Stomach smooth muscle (tissue), 2 donors: Measurements from ENCODE around the gene MAB21L3.

Source experiments
- H3K27ac ChIP-seq: one replicate; pipeline ENCODE4 v1.7.0; 2013; ENCODE audit warnings: mild to moderate bottlenecking, low read length, inconsistent platforms
- H3K27me3 ChIP-seq, 2 donors: one replicate each; pipeline ENCODE4 v1.7.0; 2013; ENCODE audit warnings: low read length in 2 of 2; ENCODE audit not compliant: insufficient read depth in 2 of 2, control insufficient read depth in 1 of 2
- H3K36me3 ChIP-seq, 2 donors: one replicate each; pipeline ENCODE4 v1.7.0; 2013; ENCODE audit warnings: low read length in 2 of 2; ENCODE audit not compliant: control insufficient read depth in 2 of 2, insufficient read depth in 2 of 2
- H3K4me1 ChIP-seq: one replicate; pipeline ENCODE4 v1.7.0; 2013; ENCODE audit warnings: low read length; ENCODE audit not compliant: control insufficient read depth, insufficient read depth
- H3K4me3 ChIP-seq, 2 donors: one replicate each; pipeline ENCODE4 v1.7.0; 2013; ENCODE audit warnings: low read length in 2 of 2
- H3K9ac ChIP-seq, 2 donors: one replicate each; pipeline ENCODE4 v1.7.0; 2013; ENCODE audit warnings: low read length in 2 of 2, mild to moderate bottlenecking in 1 of 2
- H3K9me3 ChIP-seq, 2 donors: one replicate each; pipeline ENCODE4 v1.7.0; 2013; ENCODE audit warnings: low read length in 2 of 2; ENCODE audit not compliant: control insufficient read depth in 2 of 2
- donor health status: healthy.
- donor health status: Pancreatic carcinoma.

MAB21L3 gene

GRCh38 chr1:116152950-116153691 lies 41.9 kb downstream of the MAB21L3 start:
- Histone ChIP-seq H3K27ac (no peak overlapping the region), H3K4me1 (peaks cover 13% of the 10 kb centered on the region), H3K9ac (no peak overlapping the region)

DNA sequence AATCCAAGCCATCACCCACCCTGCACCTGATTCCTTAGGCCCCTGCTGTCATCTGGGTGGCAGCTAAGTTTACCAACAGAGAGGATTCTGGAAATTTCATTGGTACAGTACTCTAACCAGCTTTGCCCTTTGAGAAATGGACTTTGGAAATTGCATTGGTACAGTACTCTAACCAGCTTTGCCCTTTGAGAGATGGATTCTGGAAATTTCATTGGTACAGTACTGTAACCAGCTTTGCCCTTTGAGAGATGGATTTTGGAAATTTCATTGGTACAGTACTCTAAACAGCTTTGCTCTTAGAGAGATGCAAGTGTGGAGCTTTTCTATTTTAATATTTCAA lies 42.5 kb downstream of the MAB21L3 start:
- no peak overlapping the region for H3K9ac ChIP-seq
- H3K27ac ChIP-seq, result no peak overlapping the region

More at GRCh38 chr1:116152950-116153691, 41.9 kb downstream of the MAB21L3 start:
- Histone ChIP-seq H3K27me3 (no peaks in the 10 kb centered on the region), H3K9me3 (peaks cover 0 to 4% of the 10 kb centered on the region in 2 donors), H3K4me3 (no peak overlapping the region), H3K36me3 (no peaks in the 10 kb centered on the region)

DNA sequence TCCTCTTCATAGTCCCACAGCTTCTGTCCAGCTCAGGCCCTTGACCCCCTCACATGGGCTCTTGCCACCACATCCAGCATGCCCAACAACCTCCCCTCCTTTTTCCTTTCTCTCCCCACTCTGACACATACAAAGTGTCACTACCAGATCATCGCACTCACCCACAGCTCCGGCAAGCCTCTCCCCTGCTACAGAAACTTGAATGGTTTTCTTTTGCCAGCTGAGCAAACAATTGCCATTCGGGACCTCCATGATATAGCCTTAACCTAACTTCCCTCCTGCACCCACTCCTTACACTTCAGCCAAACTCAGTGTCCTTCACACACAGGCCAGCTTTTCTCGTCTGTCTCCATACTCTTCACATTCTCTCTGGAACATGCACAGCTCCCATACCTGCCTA lies 43.3 kb downstream of the MAB21L3 start:
- no peak overlapping the region for H3K27ac ChIP-seq
- H3K27me3 ChIP-seq, result no peaks in the 10 kb centered on the region
- no peak overlapping the region for H3K4me3 ChIP-seq
- peaks cover 0 to 4% of the 10 kb centered on the region in 2 donors for H3K9me3 ChIP-seq
- H3K4me1 ChIP-seq, result peaks cover 13% of the 10 kb centered on the region
- no peaks in the 10 kb centered on the region for H3K36me3 ChIP-seq
- no peak overlapping the region for H3K9ac ChIP-seq

More for the DNA sequence above, 42.5 kb downstream of the MAB21L3 start:
- Histone ChIP-seq H3K4me3 (no peak overlapping the region), H3K27me3 (no peaks in the 10 kb centered on the region), H3K9me3 (peaks cover 0 to 4% of the 10 kb centered on the region in 2 donors), H3K4me1 (peaks cover 13% of the 10 kb centered on the region), H3K36me3 (no peaks in the 10 kb centered on the region)

GRCh38 chr1:116157096-116157495 lies 45.9 kb downstream of the MAB21L3 start:
- Histone ChIP-seq H3K27ac (no peak overlapping the region), H3K4me3 (no peak overlapping the region), H3K9me3 (peaks cover 0 to 4% of the 10 kb centered on the region in 2 donors), H3K9ac (no peak overlapping the region), H3K4me1 (peaks cover 3% of the 10 kb centered on the region), H3K36me3 (no peaks in the 10 kb centered on the region), H3K27me3 (no peaks in the 10 kb centered on the region)

DNA sequence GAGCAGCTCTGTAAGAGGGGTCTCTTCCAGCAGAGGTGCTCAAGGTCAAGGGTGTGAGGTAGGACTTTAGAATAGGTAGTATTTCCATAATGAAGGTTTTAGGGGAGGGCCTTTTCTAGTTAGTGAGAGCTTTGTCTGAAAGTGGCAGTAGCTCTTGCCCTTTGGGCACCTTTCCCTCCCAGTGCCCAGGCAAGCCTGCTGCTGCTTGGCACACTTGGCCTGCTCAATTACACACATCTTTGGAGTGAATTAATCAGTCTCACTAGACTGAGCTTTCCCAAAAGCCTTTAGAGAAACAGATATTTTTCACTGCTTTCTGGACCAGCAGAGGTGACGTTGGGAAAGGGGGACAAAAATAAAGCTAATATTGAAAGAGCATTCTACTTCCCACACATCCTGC lies 48.0 kb downstream of the MAB21L3 start:
- H3K9ac ChIP-seq, result no peak overlapping the region
- H3K4me3 ChIP-seq, result no peak overlapping the region
- H3K36me3 ChIP-seq, result no peaks in the 10 kb centered on the region
- no peaks in the 10 kb centered on the region for H3K4me1 ChIP-seq
- H3K27ac ChIP-seq, result no peak overlapping the region
- no peaks in the 10 kb centered on the region for H3K27me3 ChIP-seq
- peaks cover 0 to 4% of the 10 kb centered on the region in 2 donors for H3K9me3 ChIP-seq

DNA sequence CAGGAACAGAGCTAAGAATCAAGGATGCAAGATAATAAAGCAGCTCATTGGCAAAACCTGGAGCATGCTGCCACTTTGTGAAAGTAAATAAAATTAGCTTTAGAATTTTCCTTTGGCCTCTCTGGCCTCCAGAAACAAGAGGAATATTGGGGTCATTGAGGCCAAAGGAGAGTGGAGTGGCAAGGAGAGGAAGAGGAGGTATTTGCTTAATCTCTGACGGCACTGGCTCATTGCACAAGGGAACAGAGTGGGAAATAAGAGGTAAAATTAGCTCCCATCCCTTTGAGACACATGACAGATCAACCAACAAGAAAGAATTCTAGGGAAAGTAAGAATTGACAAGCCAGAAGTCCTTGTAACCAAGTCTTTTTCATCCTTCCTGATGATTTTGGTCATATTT lies 48.4 kb downstream of the MAB21L3 start:
- Histone ChIP-seq H3K27ac (no peak overlapping the region), H3K4me1 (no peaks in the 10 kb centered on the region), H3K27me3 (no peaks in the 10 kb centered on the region), H3K4me3 (no peak overlapping the region), H3K36me3 (no peaks in the 10 kb centered on the region), H3K9me3 (peaks cover 0 to 4% of the 10 kb centered on the region in 2 donors), H3K9ac (no peak overlapping the region)

DNA sequence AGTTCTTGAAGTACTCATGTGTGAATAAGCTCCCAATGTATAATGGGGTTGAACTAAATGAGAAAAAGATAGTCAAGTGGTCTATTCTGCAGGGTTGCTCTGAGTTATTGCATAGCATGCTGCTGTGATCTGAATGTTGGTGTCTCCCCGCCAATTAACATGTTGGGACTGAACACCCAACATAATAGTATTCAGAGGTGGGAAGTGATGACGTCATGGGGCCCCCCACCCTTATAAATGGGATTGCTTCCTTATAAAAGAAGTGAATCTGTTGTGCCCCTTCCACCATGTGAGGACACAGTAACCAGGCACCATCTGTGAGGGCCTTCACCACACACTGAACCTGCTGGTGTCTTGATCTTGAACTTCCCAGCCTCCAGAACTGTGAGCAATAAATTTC lies 50.2 kb downstream of the MAB21L3 start:
- Histone ChIP-seq H3K9ac (no peak overlapping the region), H3K4me3 (no peak overlapping the region), H3K9me3 (peaks cover 0 to 4% of the 10 kb centered on the region in 2 donors), H3K4me1 (peaks cover 5% of the 10 kb centered on the region), H3K36me3 (no peaks in the 10 kb centered on the region), H3K27ac (no peak overlapping the region), H3K27me3 (no peaks in the 10 kb centered on the region)

DNA sequence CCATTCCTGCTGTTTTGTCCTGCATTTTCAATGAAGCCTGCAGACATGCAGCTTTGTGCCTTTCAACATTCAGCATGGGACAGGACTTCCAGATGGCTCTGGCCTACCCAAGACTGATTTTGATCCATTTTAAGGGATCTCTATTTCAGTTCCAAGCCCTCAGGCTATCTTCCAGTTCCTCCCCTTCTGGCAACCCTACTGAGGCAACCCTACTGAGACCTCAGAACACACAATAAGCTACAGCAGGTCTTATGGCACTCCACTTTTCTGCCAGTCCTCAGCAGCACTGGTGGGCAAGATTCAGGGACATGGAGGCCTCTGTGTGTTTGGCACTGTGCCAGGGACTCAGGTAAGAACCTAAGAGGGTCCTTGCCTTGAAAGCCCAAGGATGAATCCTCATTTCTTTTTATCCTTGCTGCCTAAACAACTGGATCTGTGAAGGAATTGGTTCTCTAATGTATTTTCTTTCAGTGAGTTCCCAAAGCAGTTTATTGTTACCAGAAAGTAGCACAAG lies 50.7 kb downstream of the MAB21L3 start:
- Histone ChIP-seq H3K4me1 (peaks cover 5% of the 10 kb centered on the region), H3K9ac (no peak overlapping the region), H3K27me3 (no peaks in the 10 kb centered on the region), H3K27ac (no peak overlapping the region), H3K9me3 (peaks cover 0 to 4% of the 10 kb centered on the region in 2 donors), H3K36me3 (no peaks in the 10 kb centered on the region), H3K4me3 (no peak overlapping the region)

GRCh38 chr1:116163533-116163932 lies 52.3 kb downstream of the MAB21L3 start:
- Histone ChIP-seq H3K27me3 (no peaks in the 10 kb centered on the region), H3K4me1 (peaks cover 18% of the 10 kb centered on the region), H3K9ac (no peak overlapping the region), H3K4me3 (no peak overlapping the region), H3K27ac (no peak overlapping the region), H3K9me3 (no peaks in the 10 kb centered on the region), H3K36me3 (no peaks in the 10 kb centered on the region)

DNA sequence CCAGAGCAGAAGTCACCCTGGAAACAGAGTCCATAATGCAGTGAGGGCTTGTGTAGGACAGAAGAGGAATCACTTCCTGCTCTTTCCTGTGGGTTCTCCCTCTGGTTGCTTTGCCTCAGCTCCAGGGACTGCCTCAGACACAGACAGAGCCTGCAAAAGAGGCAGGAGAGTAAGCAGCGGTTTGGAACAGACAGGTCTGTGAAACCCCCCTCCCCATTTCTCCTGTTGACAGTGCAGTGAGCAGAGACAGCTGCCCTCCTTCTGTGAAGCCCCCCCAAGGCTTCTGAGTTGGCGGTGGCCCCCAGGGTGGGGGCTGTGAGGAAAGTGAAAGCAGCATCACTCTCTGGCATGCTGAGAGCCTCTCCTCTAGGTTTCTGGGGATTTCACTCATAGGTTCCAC lies 53.0 kb downstream of the MAB21L3 start:
- Histone ChIP-seq H3K36me3 (no peaks in the 10 kb centered on the region), H3K9me3 (no peaks in the 10 kb centered on the region), H3K4me3 (peak overlapping the region in 1 of 2 donors; percentile 35), H3K27me3 (no peaks in the 10 kb centered on the region), H3K27ac (peak overlapping the region; percentile 49), H3K4me1 (peaks cover 23% of the 10 kb centered on the region), H3K9ac (peak overlapping the region in 1 of 2 donors; percentile 21)
